Mucosa of descending colon (tissue), 3 donors: ENCODE data around the gene FOXN4. TPM values are rescaled to one million over a fixed set of nuclear protein-coding genes. Genes with fewer than 3 reads are reported as not detected.

Source experiments
- ATAC-seq: fragments of 200-7000 bp; cut with Tn5 transposase; one replicate; pipeline ENCODE4 v1.9.1; 2020; ENCODE audit warnings: mild to moderate bottlenecking, moderate library complexity
- DNase-seq, 3 donors: peaks; one replicate each; pipeline ENCODE4 v3.0.0-alpha.2; 2020
- H3K36me3 ChIP-seq: fragments of 200-600 bp; one replicate; pipeline ENCODE4 v1.8.0; 2021; ENCODE audit warnings: low read depth, mild to moderate bottlenecking
- H3K4me1 ChIP-seq: fragments of 200-600 bp; one replicate; pipeline ENCODE4 v1.8.0; 2021; ENCODE audit warnings: low read depth, mild to moderate bottlenecking
- H3K4me3 ChIP-seq: fragments of 200-600 bp; one replicate; pipeline ENCODE4 v1.8.0; 2021; ENCODE audit warnings: mild to moderate bottlenecking
- H3K9me3 ChIP-seq: fragments of 200-600 bp; one replicate; pipeline ENCODE4 v1.8.0; 2021; ENCODE audit warnings: mild to moderate bottlenecking
- intact Hi-C, 2 donors: fragments of 100-400 bp; cut with DNase I in 1 of 2; cut with micrococcal nuclease in 1 of 2; formaldehyde crosslinking; loops; one replicate each; pipeline versions ENCODE4 v1.11.0 to v1.11.1; 2022; cut with DNase I, micrococcal nuclease
- total RNA-seq, 3 donors: library from RNA; stranded (reverse); fragmentation: NEBNext Ultra II Directional in 2 of 3; extraction: Animal tissue kit (Norgen Biotek cat#: 25700) in 2 of 3; gene quantifications; one replicate each; pipeline versions ENCODE4 v1.2.1 to v1.2.4, GENCODE V29; 2021 to 2023
- TF ChIP-seq, protein P1 (sequence below): fragments of 200-600 bp; IDR thresholded peaks from one replicate; pipeline ENCODE4 v1.8.0; 2022; ENCODE audit warnings: antibody characterized with exemption, mild to moderate bottlenecking
- donor health status: DM: no; HTN: no; CAD: no; lungs with moderate emphysema.
- donor health status: DM: no; HTN: no; CAD: no.
- donor health status: DM: no; HTN: yes; CAD: no.

FOXN4 gene
- total RNA-seq, 3 donors from 2014 or later, result 0.25 TPM; not detected in 2

DNA sequence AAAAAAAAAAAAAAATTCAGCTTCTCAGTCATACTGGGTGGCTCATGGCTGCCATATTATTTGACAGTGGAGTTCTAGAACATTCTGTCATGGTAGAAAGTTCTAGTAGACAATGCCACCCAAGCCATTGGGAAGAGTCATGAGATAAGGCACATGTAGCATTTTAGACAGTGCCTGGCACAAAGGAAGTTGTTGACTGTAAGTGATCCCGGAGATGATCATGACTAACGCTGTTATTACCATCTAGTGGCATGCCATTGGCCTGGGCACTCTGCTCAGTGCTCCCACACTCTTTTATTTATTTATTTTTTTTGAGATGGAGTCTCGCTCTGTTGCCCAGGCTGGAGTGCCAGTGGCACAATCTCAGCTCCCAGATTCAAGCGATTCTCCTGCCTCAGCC lies 80.4 kb downstream of the FOXN4 start:
- Histone ChIP-seq H3K36me3 (peaks cover 8% of the 10 kb centered on the region), H3K4me3 (no peak overlapping the region), H3K9me3 (no peaks in the 10 kb centered on the region), H3K4me1 (no peaks in the 10 kb centered on the region)
- TF ChIP-seq, protein P1, sequence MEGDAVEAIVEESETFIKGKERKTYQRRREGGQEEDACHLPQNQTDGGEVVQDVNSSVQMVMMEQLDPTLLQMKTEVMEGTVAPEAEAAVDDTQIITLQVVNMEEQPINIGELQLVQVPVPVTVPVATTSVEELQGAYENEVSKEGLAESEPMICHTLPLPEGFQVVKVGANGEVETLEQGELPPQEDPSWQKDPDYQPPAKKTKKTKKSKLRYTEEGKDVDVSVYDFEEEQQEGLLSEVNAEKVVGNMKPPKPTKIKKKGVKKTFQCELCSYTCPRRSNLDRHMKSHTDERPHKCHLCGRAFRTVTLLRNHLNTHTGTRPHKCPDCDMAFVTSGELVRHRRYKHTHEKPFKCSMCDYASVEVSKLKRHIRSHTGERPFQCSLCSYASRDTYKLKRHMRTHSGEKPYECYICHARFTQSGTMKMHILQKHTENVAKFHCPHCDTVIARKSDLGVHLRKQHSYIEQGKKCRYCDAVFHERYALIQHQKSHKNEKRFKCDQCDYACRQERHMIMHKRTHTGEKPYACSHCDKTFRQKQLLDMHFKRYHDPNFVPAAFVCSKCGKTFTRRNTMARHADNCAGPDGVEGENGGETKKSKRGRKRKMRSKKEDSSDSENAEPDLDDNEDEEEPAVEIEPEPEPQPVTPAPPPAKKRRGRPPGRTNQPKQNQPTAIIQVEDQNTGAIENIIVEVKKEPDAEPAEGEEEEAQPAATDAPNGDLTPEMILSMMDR, result no peak
- intact Hi-C loops, result no loop called here
- no peak for DNase-seq
- ATAC-seq, result no peak

Other genes starting within 250 kb of the FOXN4 start
- 10 to 100 TPM in 1 of 3 donors, 1 to 10 TPM in 2; 5.8 to 10.1 (median 7.5) TPM for gene ALKBH2, start 215.8 kb downstream of the FOXN4 start, total RNA-seq
- gene UNG, start 211.7 kb downstream of the FOXN4 start, total RNA-seq, result 10 to 100 TPM; 22.1 to 39.4 (median 35.6) TPM
- gene ACACB, start 192.7 kb downstream of the FOXN4 start, total RNA-seq, result 100 to 1,000 TPM in 1 of 3 donors, 10 to 100 TPM in 2; 54.4 to 155 (median 66.3) TPM
- gene MYO1H, start 38.6 kb upstream of the FOXN4 start, total RNA-seq, result under 1 TPM in 1 of 3 donors, not detected in 2; 0.41 TPM
- 10 to 100 TPM; 81.1 to 86.3 (median 86.0) TPM for gene KCTD10, start 168.0 kb upstream of the FOXN4 start, total RNA-seq
- gene UBE3B, start 168.3 kb upstream of the FOXN4 start, total RNA-seq, result 10 to 100 TPM; 52.5 to 62.3 (median 54.6) TPM